K562 (cell line): Measurements from ENCODE around the gene MEIKIN. TPM values are rescaled to one million over a fixed set of nuclear protein-coding genes. Genes with fewer than 3 reads are reported as not detected.
A peak's percentile ranks its signal among the peaks of the same experiment; 100 is the strongest.

Source experiments
- CC2D1A ChIP-seq: fragments of 450-650 bp; IDR thresholded peaks from 2 replicates; pipeline ENCODE4 v1.6.1; 2017; ENCODE audit warnings: mild to moderate bottlenecking
- FOXJ2 ChIP-seq: fragments of 200-800 bp; sonication (Bioruptor generic); IDR thresholded peaks from 2 replicates; pipeline ENCODE4 v1.6.1; 2016; ENCODE audit warnings: missing genetic modification characterization, missing compliant biosample characterization
- KDM1A ChIP-seq, 2 experiments: fragments of 450-650 bp; IDR thresholded peaks; 2 replicates each; pipeline ENCODE4 v1.6.1; 2016; ENCODE audit warnings: mild to moderate bottlenecking in 2 of 2
- NCOA1 ChIP-seq: fragments of 450-650 bp; IDR thresholded peaks from 2 replicates; pipeline ENCODE4 v1.6.1; 2016; ENCODE audit warnings: low read depth
- PRMT5 ChIP-seq: sonication (generic); formaldehyde crosslinking; IDR thresholded peaks from 2 replicates; pipeline ENCODE4 v1.5.0; 2020; ENCODE audit warnings: missing genetic modification reagents
- RBM15 ChIP-seq: fragments of 200-400 bp; formaldehyde crosslinking; IDR thresholded peaks from 2 replicates; pipeline ENCODE4 v1.6.1; 2018; ENCODE audit warnings: mild to moderate bottlenecking, low read length, moderate library complexity; ENCODE audit not compliant: insufficient read depth
- SAP30 ChIP-seq: fragments of 200-600 bp; sonication (generic); IDR thresholded peaks from 2 replicates; pipeline ENCODE4 v1.6.1; 2012; ENCODE audit warnings: borderline replicate concordance, low read depth, mild to moderate bottlenecking, moderate library complexity, low read length, control low read depth, inconsistent platforms; ENCODE audit not compliant: insufficient read depth, poor library complexity, severe bottlenecking
- SMARCB1 ChIP-seq: IDR thresholded peaks from 2 replicates; pipeline ENCODE4 v1.6.1; 2011; ENCODE audit warnings: improper control_type of control experiment, low read depth; ENCODE audit not compliant: insufficient read length
- SMARCE1 ChIP-seq: fragments of 450-650 bp; IDR thresholded peaks from 2 replicates; pipeline ENCODE4 v1.7.1; 2016; ENCODE audit warnings: mild to moderate bottlenecking
- SOX6 ChIP-seq: fragments of 450-650 bp; IDR thresholded peaks from 2 replicates; pipeline ENCODE4 v1.6.1; 2014; ENCODE audit warnings: mild to moderate bottlenecking
- TCFL5 ChIP-seq: fragments of 250-450 bp; sonication (Bioruptor Pico); conservative IDR thresholded peaks from 2 replicates; pipeline ENCODE4 v1.6.1; 2021; ENCODE audit warnings: mild to moderate bottlenecking, moderate library complexity, matching md5 sums
- TEAD2 ChIP-seq: fragments of 450-650 bp; IDR thresholded peaks from 2 replicates; pipeline ENCODE4 v1.6.1; 2016; ENCODE audit warnings: missing genetic modification characterization, control low read depth, missing compliant biosample characterization
- TEAD4 ChIP-seq, 2 experiments: sonication (generic) in 1 of 2; formaldehyde crosslinking in 1 of 2; IDR thresholded peaks; 2 replicates each; pipeline versions ENCODE4 v1.6.1 to v1.8.0; 2012 to 2022; ENCODE audit warnings: borderline replicate concordance in 1 of 2, inconsistent platforms in 1 of 2, low read length in 1 of 2, mild to moderate bottlenecking in 1 of 2, missing genetic modification reagents in 1 of 2
- WHSC1 ChIP-seq: IDR thresholded peaks from one replicate; pipeline ENCODE4 v1.6.1; 2012; ENCODE audit warnings: low read length, control low read depth, inconsistent platforms
- XRCC3 ChIP-seq: fragments of 450-650 bp; IDR thresholded peaks from 2 replicates; pipeline ENCODE4 v1.6.1; 2017; ENCODE audit warnings: mild to moderate bottlenecking, moderate library complexity
- ZNF133 ChIP-seq: fragments of 250-450 bp; sonication (Bioruptor Pico); IDR thresholded peaks from 2 replicates; pipeline ENCODE4 v1.4.0; 2020; ENCODE audit warnings: mild to moderate bottlenecking
- ZNF143 ChIP-seq: sonication (generic); formaldehyde crosslinking; IDR thresholded peaks from 2 replicates; pipeline ENCODE4 v1.9.0; 2022; ENCODE audit warnings: mild to moderate bottlenecking, missing genetic modification reagents
- ZNF717 ChIP-seq: fragments of 250-450 bp; sonication (Bioruptor Pico); IDR thresholded peaks from 2 replicates; pipeline ENCODE4 v1.5.0; 2021
- polyA plus RNA-seq, 8 experiments: library from polyadenylated mRNA; depleted of rRNA in 4 of 8; stranded (reverse) in 5 of 8; unstranded in 3 of 8; fragments of >200 nt; fragmentation: Nextera tagmentation in 2 of 8; fragmentation: Illumina TruSeq in 1 of 8; extraction: Ambion mirVana in 2 of 8; extraction: Trizol in 1 of 8; gene quantifications; 2 replicates each; pipeline versions ENCODE4 v1.2.1 to v1.2.3, GENCODE V29; 2011 to 2014; ENCODE audit warnings: inconsistent platforms in 1 of 8, missing spikeins in 1 of 8
- total RNA-seq, 7 experiments: library from RNA; depleted of rRNA in 6 of 7; stranded (reverse); fragments of >200 nt in 6 of 7; fragmentation: Illumina TruSeq in 2 of 7; extraction: Trizol in 2 of 7; gene quantifications; 2 replicates each; pipeline versions ENCODE4 v1.2.1 to v1.2.3, GENCODE V29; 2011 to 2021; ENCODE audit warnings: low replicate concordance in 1 of 7
- TF ChIP-seq, protein P1 (sequence below): IDR thresholded peaks from 3 replicates; pipeline ENCODE4 v1.6.1; 2011; ENCODE audit warnings: borderline replicate concordance, mild to moderate bottlenecking; ENCODE audit not compliant: insufficient read length, insufficient read depth
- TF ChIP-seq, protein P2 (sequence below), 2 experiments: fragments of 150-350 bp in 1 of 2; IDR thresholded peaks; 2 replicates each; pipeline ENCODE4 v1.6.1; 2012 to 2016; ENCODE audit warnings: low read depth in 2 of 2, low read length in 2 of 2, mild to moderate bottlenecking in 1 of 2, moderate library complexity in 1 of 2
- TF ChIP-seq, protein P3 (sequence below): sonication (generic); formaldehyde crosslinking; IDR thresholded peaks from 2 replicates; pipeline ENCODE4 v1.8.0; 2022; ENCODE audit warnings: mild to moderate bottlenecking, missing genetic modification reagents
- TF ChIP-seq, protein P4 (sequence below): sonication (generic); formaldehyde crosslinking; IDR thresholded peaks from 2 replicates; pipeline ENCODE4 v1.8.0; 2022; ENCODE audit warnings: mild to moderate bottlenecking, missing genetic modification reagents

Gene MEIKIN
- total and polyA plus RNA-seq, 9 of the 15 experiments (the other 6 are each of a cell fraction or from before 2014, with no cell fraction given) = 0.18 TPM; not detected in 8

DNA sequence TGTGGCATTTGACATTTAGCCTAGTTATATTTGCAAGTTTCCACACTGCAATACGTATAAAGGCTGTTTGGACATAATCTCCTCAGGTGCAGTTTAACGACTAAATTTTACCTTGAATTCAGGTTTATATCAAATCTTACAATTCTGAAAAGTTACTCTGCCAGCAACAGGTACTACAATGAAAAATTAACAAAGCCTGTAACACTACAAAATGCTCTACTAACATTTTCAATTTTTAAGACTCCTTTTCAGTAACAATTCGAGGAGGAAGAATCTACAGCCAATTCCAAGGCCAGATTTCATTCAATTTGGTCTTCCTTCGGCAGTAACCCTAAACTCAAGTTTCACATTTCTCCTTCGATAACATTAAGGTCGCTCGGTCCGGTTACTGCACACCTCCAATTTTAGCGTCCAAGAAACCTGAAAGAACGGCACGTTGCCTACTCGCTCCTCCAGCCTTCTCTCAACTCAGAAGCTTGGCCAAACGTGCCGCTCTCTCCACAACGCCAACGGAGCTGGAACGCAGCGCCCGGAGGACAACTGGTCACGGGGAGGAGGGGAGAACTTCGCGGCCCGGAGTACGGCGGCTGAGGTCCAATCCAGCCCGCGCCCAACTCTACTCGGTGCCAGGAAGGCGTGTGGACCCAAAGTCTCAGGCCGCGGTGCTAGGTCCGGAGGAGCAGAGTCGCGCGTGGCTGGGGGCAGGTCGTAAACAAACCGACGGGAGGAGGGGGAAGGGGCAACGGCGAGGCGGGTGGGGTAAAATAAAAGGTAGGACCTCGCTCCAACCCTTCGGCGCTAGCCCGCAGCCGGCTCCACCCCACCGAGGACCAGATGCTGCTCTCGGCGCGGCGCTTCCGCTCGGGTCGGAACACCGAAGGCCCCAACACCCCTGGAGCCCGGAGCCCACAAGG lies 149.3 kb downstream of the MEIKIN start (continued):
- TF ChIP-seq, protein P1, sequence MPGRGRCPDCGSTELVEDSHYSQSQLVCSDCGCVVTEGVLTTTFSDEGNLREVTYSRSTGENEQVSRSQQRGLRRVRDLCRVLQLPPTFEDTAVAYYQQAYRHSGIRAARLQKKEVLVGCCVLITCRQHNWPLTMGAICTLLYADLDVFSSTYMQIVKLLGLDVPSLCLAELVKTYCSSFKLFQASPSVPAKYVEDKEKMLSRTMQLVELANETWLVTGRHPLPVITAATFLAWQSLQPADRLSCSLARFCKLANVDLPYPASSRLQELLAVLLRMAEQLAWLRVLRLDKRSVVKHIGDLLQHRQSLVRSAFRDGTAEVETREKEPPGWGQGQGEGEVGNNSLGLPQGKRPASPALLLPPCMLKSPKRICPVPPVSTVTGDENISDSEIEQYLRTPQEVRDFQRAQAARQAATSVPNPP = no peak
- TF ChIP-seq RBM15 (no peak), TEAD2 (tag) (no peak), WHSC1 (no peak), ZNF133 (no peak), PRMT5 (CRISPR knock-in tag) (no peak), SAP30 (peak; percentile 18), SMARCB1 (no peak), NCOA1 (no peak), ZNF143 (CRISPR knock-in tag) (no peak), CC2D1A (no peak), ZNF717 (CRISPR knock-in tag) (no peak), SOX6 (no peak), TCFL5 (CRISPR knock-in tag) (no peak), SMARCE1 (peak; percentile 13; the same call in 1 of the 2 replicates), TEAD4 (IDR thresholded peaks at IDR 0.05; ENCODE audit: low read length) (no peak), TEAD4 (CRISPR knock-in tag; IDR thresholded peaks at IDR 0.05; ENCODE audit: borderline replicate concordance) (no peak), KDM1A (IDR thresholded peaks at IDR 0.05) (no peak), FOXJ2 (tag) (no peak), XRCC3 (no peak)
- TF ChIP-seq, protein P2, sequence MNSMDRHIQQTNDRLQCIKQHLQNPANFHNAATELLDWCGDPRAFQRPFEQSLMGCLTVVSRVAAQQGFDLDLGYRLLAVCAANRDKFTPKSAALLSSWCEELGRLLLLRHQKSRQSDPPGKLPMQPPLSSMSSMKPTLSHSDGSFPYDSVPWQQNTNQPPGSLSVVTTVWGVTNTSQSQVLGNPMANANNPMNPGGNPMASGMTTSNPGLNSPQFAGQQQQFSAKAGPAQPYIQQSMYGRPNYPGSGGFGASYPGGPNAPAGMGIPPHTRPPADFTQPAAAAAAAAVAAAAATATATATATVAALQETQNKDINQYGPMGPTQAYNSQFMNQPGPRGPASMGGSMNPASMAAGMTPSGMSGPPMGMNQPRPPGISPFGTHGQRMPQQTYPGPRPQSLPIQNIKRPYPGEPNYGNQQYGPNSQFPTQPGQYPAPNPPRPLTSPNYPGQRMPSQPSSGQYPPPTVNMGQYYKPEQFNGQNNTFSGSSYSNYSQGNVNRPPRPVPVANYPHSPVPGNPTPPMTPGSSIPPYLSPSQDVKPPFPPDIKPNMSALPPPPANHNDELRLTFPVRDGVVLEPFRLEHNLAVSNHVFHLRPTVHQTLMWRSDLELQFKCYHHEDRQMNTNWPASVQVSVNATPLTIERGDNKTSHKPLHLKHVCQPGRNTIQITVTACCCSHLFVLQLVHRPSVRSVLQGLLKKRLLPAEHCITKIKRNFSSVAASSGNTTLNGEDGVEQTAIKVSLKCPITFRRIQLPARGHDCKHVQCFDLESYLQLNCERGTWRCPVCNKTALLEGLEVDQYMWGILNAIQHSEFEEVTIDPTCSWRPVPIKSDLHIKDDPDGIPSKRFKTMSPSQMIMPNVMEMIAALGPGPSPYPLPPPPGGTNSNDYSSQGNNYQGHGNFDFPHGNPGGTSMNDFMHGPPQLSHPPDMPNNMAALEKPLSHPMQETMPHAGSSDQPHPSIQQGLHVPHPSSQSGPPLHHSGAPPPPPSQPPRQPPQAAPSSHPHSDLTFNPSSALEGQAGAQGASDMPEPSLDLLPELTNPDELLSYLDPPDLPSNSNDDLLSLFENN (IDR thresholded peaks at IDR 0.05; ENCODE audit: low read depth in 2 of 2, low read length in 2 of 2) = no peak; a peak in 1 of 4 replicates
- TF ChIP-seq, protein P3, sequence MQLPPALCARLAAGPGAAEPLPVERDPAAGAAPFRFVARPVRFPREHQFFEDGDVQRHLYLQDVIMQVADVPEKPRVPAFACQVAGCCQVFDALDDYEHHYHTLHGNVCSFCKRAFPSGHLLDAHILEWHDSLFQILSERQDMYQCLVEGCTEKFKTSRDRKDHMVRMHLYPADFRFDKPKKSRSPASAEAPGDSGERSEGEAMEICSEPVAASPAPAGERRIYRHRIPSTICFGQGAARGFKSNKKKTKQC (CRISPR knock-in tag) = no peak
- TF ChIP-seq, protein P4, sequence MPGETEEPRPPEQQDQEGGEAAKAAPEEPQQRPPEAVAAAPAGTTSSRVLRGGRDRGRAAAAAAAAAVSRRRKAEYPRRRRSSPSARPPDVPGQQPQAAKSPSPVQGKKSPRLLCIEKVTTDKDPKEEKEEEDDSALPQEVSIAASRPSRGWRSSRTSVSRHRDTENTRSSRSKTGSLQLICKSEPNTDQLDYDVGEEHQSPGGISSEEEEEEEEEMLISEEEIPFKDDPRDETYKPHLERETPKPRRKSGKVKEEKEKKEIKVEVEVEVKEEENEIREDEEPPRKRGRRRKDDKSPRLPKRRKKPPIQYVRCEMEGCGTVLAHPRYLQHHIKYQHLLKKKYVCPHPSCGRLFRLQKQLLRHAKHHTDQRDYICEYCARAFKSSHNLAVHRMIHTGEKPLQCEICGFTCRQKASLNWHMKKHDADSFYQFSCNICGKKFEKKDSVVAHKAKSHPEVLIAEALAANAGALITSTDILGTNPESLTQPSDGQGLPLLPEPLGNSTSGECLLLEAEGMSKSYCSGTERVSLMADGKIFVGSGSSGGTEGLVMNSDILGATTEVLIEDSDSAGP (CRISPR knock-in tag) = no peak
